ENCODE data around the gene LRP1B. TPM values are rescaled to one million over a fixed set of nuclear protein-coding genes. Genes with fewer than 3 reads are reported as not detected.
"Not testable (repeated sequence)": the region's sequence is repeated elsewhere in the genome, so short reads cannot be mapped to it uniquely, and the experiment has no call there.

LRP1B gene
- total RNA-seq, 3 donors from 2014 or later = not detected

DNA sequence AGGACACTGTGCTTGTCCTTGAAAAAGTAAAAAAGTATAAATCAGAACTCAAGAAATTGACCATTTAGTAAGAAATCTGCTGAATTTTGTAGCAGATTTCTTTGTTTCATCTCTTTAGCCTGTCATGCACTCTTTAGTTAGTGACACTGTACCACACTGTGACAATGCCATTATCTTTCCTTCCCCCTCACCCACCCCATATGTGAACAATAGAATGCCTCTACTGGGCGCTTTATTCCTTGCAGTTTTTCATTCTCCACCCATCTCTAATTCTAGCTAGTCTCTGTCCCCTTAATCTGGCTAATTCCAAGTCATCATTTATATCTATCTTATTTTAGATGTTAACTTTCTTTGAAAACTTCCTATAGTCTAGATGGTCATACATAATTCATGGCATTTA lies 241.0 kb downstream of the LRP1B start:
- Mint-ChIP-seq H3K4me1 (ENCODE audit: low read depth) (no peaks in the 10 kb centered on the region), H3K36me3 (ENCODE audit: insufficient read depth) (no peaks in the 10 kb centered on the region), H3K9me3 (peaks cover 16% of the 10 kb centered on the region), H3K27me3 (ENCODE audit: low read depth) (no peaks in the 10 kb centered on the region), H3K4me3 (no peak overlapping the region)
- ATAC-seq (no peak), DNase-seq (no peak)

DNA sequence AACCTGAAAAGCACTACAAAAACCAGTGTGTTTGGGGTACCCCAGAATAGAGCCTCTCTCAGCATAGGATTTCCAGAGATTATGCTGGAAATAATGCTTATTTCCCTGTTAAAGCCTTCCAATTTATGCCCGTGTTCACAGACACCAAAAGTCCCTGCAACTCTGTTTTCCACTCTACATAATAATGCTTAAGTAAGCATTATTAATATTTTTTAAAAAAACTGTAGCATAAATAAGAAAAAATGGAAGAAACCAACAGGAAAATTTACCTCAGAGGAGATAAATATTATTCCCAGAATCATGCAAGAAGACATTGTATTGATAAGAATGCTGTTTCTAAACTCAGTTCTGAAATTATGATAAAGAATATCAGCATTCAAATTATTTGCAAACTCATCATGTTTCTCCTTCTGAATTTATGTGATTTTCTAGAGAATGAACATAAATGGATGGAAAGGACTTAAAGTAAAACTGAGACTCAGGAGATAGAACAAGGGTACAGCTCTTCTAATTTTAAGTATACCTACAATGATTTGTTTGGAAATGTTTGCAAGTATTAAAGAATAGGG lies 241.7 kb downstream of the LRP1B start:
- no peaks in the 10 kb centered on the region for H3K27me3 Mint-ChIP-seq (ENCODE audit: low read depth)
- no peak overlapping the region for H3K4me3 Mint-ChIP-seq
- DNase-seq = no peak
- peaks cover 16% of the 10 kb centered on the region for H3K9me3 Mint-ChIP-seq
- H3K36me3 Mint-ChIP-seq (ENCODE audit: insufficient read depth) = no peaks in the 10 kb centered on the region
- ATAC-seq = no peak
- no peaks in the 10 kb centered on the region for H3K4me1 Mint-ChIP-seq (ENCODE audit: low read depth)

DNA sequence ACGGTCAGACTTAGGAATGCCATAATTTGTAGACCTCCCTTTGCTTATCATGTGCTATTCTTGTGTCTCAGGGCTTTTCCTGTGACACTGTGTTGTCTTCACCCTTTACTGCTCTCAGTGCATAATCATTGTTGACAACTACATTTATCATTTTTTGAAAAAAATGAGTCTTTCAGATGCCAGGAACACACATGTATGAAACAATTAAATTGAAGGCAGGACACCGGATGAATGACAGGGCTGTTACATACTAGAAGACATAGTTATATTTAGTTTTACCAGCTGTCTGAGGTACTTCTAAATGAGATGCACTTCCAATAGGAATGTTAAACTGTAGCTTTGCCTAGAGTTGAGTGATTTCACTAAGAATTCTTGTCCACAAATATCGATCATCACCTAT lies 243.5 kb downstream of the LRP1B start:
- no peak overlapping the region for H3K4me3 Mint-ChIP-seq
- H3K4me1 Mint-ChIP-seq (ENCODE audit: low read depth) = no peaks in the 10 kb centered on the region
- no peaks in the 10 kb centered on the region for H3K27me3 Mint-ChIP-seq (ENCODE audit: low read depth)
- DNase-seq (no peak), ATAC-seq (no peak)
- peaks cover 13% of the 10 kb centered on the region for H3K9me3 Mint-ChIP-seq
- H3K36me3 Mint-ChIP-seq (ENCODE audit: insufficient read depth) = no peaks in the 10 kb centered on the region

DNA sequence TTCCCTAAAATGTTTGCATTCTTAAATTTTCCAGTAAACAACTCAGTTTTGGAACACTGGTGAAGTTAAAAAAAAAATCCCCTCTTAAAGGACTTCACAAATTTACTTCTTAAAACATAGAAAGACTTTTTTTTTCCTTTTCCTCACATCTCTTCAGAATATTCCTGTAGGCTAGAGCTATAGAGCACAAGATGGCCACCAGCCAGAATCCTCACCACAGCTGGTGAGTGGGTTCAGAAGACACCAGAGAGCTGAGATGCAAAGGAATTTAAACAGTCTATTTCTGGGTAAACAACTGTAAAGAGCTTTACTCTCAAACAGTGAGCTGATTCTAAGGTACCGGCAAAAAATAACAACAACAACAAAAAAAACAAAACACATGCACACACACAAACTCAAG lies 252.8 kb downstream of the LRP1B start:
- Mint-ChIP-seq H3K4me1 (ENCODE audit: low read depth) (no peaks in the 10 kb centered on the region), H3K27me3 (ENCODE audit: low read depth) (no peaks in the 10 kb centered on the region), H3K36me3 (ENCODE audit: insufficient read depth) (no peaks in the 10 kb centered on the region), H3K9me3 (peaks cover 4% of the 10 kb centered on the region), H3K4me3 (no peak overlapping the region)
- DNase-seq (no peak), ATAC-seq (no peak)

DNA sequence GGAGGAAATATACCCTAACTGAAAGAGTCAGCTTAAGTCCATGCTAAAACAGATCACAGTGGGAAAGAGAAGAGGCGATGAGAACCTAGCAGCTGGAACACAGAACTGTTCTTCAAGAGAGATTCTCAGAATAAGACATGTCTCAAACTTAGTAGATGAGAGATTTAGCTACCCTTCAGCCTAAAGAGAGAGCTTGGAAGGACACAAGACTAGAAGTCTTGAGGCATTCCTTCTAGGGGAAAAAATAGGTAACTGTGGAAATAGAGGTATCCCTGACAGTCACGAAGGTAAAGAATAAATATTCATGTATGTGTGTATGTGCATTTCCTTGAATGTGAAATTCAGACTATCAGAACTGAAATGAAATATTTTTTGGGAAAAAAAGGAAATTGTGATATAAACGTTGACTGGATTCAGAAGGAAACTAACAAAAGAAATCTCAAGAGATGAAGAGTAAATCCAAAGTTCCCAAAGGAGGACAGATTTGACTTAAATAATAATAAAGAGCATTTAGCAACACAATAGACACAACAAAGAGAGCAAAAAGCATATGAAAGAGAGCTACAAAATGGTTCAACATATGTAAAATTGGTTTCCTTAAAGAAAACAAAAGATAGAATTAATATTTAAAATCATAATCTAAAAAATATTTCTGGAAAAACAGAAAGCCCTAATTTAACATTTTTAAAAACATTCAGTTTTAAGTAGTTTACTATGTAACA lies 258.7 kb downstream of the LRP1B start:
- H3K9me3 Mint-ChIP-seq = peaks cover 15% of the 10 kb centered on the region
- ATAC-seq = no peak
- peaks cover 2% of the 10 kb centered on the region for H3K36me3 Mint-ChIP-seq (ENCODE audit: insufficient read depth)
- H3K4me3 Mint-ChIP-seq = no peak overlapping the region
- H3K27me3 Mint-ChIP-seq (ENCODE audit: low read depth) = no peaks in the 10 kb centered on the region
- no peaks in the 10 kb centered on the region for H3K4me1 Mint-ChIP-seq (ENCODE audit: low read depth)
- no peak for DNase-seq

DNA sequence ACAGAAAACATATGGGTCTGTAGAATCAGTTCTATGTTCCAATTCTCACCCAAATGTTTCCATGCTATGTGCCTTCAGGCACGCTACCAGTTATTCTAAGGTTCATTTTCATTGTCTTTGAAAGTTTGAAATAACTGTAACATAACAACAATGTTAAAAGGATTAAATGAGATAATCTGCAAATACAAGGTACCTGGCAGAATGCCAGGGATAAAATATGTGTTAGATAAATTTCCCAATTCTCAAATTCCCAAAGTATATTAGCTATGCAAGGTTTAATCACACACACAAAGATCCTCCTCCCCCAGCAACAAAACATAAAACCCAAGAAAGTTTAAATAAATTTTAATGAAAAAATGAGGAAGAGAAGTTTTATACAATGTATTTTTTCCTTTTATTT lies 261.2 kb downstream of the LRP1B start:
- Mint-ChIP-seq H3K36me3 (ENCODE audit: insufficient read depth) (peaks cover 2% of the 10 kb centered on the region), H3K4me3 (no peak overlapping the region), H3K4me1 (ENCODE audit: low read depth) (no peaks in the 10 kb centered on the region), H3K27me3 (ENCODE audit: low read depth) (no peaks in the 10 kb centered on the region), H3K9me3 (peaks cover 19% of the 10 kb centered on the region)
- ATAC-seq (no peak), DNase-seq (no peak)

DNA sequence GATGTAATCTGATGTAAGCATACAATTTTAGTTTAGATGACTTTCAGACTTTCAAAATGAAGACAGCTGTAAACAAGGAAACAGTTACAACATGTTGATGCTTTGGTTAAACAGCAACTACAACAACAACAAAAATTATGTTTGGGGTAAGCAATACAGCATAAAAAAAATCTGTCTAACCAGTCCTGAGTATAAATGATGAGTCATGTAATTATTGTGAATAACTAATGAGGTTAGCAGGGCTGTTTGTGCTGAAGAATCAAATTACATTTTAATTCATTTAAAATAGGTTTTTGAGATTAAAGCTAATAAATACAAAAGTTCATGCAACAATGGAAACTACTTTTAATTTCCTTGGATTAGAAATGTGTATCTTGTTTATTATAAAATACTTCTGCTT lies 266.9 kb downstream of the LRP1B start:
- no peaks in the 10 kb centered on the region for H3K36me3 Mint-ChIP-seq (ENCODE audit: insufficient read depth)
- ATAC-seq (no peak), DNase-seq (no peak)
- no peak overlapping the region for H3K4me3 Mint-ChIP-seq
- H3K4me1 Mint-ChIP-seq (ENCODE audit: low read depth) = no peaks in the 10 kb centered on the region
- no peaks in the 10 kb centered on the region for H3K27me3 Mint-ChIP-seq (ENCODE audit: low read depth)
- H3K9me3 Mint-ChIP-seq = peaks cover 13% of the 10 kb centered on the region

DNA sequence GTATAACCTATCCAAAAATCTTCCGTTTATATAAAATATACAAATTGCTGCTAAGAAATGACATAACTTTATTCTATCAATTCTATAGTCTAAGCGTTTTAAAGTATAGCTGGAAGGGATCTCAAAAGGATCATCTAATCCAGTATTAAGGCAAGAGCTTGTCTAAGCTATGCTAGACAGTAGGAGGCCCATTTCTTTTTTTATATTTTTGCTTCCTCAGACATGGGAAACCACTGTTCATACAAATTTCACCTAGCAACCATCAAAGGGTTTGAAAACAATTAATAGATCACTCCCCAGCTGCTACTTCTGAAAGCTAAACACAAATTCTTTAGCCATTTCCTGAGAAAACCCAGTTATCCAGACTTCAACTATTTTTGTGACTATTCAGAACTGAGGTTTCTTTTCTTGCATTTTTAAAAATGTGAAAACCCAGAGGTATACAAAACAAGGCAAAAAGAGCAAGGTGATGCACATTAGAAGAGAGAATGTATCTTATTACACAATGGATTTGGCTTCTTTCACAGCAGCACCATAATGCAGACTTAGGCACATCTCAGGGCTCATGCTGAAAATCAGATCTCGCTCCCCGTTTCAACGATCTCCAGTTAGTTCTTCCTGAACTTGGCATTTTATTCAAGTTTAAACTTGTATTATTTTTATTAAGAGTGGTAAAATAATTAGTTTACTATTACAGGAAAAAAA lies 274.4 kb downstream of the LRP1B start:
- H3K36me3 Mint-ChIP-seq (ENCODE audit: insufficient read depth) = no peaks in the 10 kb centered on the region
- H3K4me1 Mint-ChIP-seq (ENCODE audit: low read depth) = no peaks in the 10 kb centered on the region
- ATAC-seq = no peak
- peaks cover 4% of the 10 kb centered on the region for H3K9me3 Mint-ChIP-seq
- DNase-seq = no peak
- H3K27me3 Mint-ChIP-seq (ENCODE audit: low read depth) = no peaks in the 10 kb centered on the region
- no peak overlapping the region for H3K4me3 Mint-ChIP-seq

DNA sequence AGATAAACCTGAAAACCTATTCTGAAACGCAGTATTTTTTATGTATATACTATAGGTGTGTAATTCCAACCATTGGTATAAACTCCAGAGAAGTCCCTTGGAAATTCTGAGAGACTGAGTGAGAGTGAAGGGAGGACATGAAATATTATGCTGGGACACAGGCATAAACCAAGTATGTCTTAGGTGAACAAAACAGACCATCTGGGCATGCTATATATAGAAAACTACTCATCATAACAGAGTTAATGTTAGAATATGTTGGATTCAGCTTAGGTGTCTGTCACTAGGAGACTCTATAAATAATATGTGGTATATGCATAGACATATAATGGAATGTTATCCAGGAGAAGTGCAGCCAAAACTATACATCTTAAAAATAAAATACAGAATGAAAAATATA lies 282.6 kb downstream of the LRP1B start:
- no peak overlapping the region for H3K4me3 Mint-ChIP-seq
- ATAC-seq (no peak), DNase-seq (no peak)
- peaks cover 5% of the 10 kb centered on the region for H3K9me3 Mint-ChIP-seq
- H3K27me3 Mint-ChIP-seq (ENCODE audit: low read depth) = no peaks in the 10 kb centered on the region
- H3K4me1 Mint-ChIP-seq (ENCODE audit: low read depth) = no peaks in the 10 kb centered on the region
- H3K36me3 Mint-ChIP-seq (ENCODE audit: insufficient read depth) = no peaks in the 10 kb centered on the region

DNA sequence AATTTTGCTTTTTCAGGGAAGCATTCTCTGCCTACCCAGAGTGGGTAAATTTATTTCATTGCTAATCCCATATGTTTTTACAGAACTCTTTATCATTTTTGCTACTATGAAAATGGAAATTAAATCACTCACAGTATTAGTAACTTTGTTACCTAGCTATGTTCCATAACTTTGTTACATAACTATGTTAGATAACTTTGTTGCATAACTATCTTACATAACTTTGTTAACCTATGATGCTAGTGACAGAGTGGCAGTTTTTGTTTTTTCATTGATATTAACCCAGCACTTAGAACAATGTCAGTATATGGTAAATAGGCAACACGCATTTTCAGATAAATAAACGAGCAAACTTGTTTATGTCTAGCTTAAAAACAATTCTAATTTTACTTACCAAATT lies 286.6 kb downstream of the LRP1B start:
- Mint-ChIP-seq H3K36me3 (ENCODE audit: insufficient read depth) (no peaks in the 10 kb centered on the region), H3K27me3 (ENCODE audit: low read depth) (no peaks in the 10 kb centered on the region), H3K4me3 (no peak overlapping the region), H3K9me3 (peaks cover 8% of the 10 kb centered on the region), H3K4me1 (ENCODE audit: low read depth) (no peaks in the 10 kb centered on the region)
- DNase-seq (no peak), ATAC-seq (no peak)

DNA sequence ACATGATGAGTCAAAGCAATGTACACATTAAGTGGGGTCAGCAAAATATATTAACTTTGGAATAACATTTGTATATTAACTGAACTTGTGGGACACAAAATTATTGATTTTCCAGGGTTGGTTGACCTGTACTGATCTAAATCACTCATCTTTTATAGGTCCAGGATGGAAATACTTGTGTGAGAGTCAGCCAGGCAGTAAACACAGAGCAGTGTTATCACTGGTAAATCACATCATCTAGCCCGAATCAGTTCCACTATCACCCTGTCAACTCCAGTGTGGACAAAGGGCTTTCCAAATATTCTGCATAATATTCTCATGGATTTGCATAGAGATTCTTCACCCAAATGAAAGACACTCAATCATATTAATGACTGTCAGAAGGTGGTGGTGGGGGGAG lies 295.7 kb downstream of the LRP1B start:
- ATAC-seq (no peak), DNase-seq (no peak)
- Mint-ChIP-seq H3K4me1 (ENCODE audit: low read depth) (no peaks in the 10 kb centered on the region), H3K27me3 (ENCODE audit: low read depth) (no peaks in the 10 kb centered on the region), H3K36me3 (ENCODE audit: insufficient read depth) (no peaks in the 10 kb centered on the region), H3K9me3 (peaks cover 9% of the 10 kb centered on the region), H3K4me3 (no peak overlapping the region)

DNA sequence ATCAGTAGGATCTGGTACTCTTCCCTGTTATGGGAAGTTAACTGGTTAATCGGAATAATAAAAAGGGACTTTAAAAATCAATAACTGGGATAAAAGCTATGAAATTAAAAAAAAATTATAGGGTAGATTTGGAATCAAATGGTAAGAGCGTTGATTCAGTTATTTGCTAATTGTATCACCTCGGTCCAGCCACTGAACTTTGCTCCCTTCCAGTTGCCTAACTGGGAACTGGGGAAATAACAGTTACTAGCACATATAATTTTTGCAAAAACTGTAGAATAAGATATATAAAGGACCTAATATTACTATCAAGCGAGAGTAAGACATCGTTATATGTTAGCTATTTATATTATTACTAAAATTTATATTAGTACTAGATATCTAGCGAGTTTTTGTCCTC lies 302.1 kb downstream of the LRP1B start:
- no peak for ATAC-seq
- H3K9me3 Mint-ChIP-seq = peaks cover 3% of the 10 kb centered on the region

DNA sequence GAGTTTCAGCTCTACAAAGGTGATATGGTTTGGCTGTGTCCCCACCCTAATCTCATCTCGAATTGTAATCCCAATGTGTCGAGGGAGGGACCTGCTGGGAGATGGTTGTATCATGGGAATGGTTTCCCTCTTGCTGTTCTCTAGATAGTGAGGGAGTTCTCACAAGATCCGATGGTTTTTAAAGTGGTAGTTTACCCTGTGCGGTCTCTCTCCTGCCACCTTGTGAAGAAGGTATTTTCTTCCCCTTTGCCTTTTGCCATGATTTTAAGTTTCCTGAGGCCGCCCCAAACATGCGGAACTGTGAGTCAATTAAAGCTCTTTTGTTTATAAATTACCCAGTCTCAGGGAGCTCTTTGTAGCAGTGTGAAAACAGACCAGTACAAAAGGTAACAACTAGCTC lies 306.0 kb downstream of the LRP1B start:
- Mint-ChIP-seq H3K4me1 (ENCODE audit: low read depth) (no peaks in the 10 kb centered on the region), H3K9me3 (peaks cover 8% of the 10 kb centered on the region), H3K36me3 (ENCODE audit: insufficient read depth) (no peaks in the 10 kb centered on the region), H3K27me3 (ENCODE audit: low read depth) (no peaks in the 10 kb centered on the region), H3K4me3 (no peak overlapping the region)
- ATAC-seq = no peak
- DNase-seq = no peak

More for the DNA sequence above, 302.1 kb downstream of the LRP1B start:
- no peak for DNase-seq
- Mint-ChIP-seq H3K4me3 (no peak overlapping the region), H3K36me3 (ENCODE audit: insufficient read depth) (no peaks in the 10 kb centered on the region), H3K4me1 (ENCODE audit: low read depth) (no peaks in the 10 kb centered on the region), H3K27me3 (ENCODE audit: low read depth) (no peaks in the 10 kb centered on the region)

DNA sequence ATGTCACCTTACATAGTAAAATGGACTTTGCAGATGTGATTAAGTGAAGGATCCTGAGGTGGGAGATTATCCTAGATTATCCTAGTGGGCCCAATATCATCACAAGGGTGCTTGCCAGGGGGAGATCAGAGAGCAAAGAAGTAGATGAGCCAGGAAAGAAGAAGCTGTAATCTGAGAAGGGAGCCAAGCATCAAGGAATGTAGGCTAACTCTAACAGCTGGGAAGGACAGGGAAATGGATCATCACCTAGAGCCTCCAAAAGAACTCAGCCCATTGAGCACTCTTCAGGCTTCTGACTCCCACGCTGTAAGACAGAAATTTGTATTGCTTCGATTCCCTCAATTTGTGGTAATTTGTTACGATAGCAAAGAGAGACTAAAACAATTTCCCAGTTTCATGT lies 309.9 kb downstream of the LRP1B start:
- no peak overlapping the region for H3K4me3 Mint-ChIP-seq
- H3K4me1 Mint-ChIP-seq (ENCODE audit: low read depth) = no peaks in the 10 kb centered on the region
- H3K36me3 Mint-ChIP-seq (ENCODE audit: insufficient read depth) = no peaks in the 10 kb centered on the region
- ATAC-seq = no peak
- H3K9me3 Mint-ChIP-seq = peaks cover 11% of the 10 kb centered on the region
- H3K27me3 Mint-ChIP-seq (ENCODE audit: low read depth) = no peaks in the 10 kb centered on the region
- DNase-seq = no peak

DNA sequence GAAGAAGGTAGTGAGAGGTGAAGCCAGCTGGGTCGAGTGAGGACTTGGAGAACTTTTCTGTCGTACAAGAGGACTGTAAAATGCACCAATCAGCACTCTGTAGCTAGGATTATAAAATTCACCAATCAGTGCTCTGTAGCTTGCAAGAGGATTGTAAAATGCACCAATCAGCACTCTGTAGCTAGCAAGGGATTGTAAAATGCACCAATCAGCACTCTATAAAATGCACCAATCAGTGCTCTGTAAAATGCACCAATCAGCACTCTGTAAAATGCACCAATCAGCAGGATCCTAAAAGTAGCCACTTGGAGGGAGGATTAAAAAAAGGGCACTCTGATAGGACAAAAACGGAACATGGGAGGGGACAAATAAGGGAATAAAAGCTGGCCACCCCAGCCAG lies 315.5 kb downstream of the LRP1B start:
- peaks cover 32% of the 10 kb centered on the region for H3K9me3 Mint-ChIP-seq
- ATAC-seq; DNase-seq; H3K4me1 Mint-ChIP-seq (ENCODE audit: low read depth); H3K36me3 Mint-ChIP-seq (ENCODE audit: insufficient read depth); H3K27me3 Mint-ChIP-seq (ENCODE audit: low read depth); H3K4me3 Mint-ChIP-seq: not testable (repeated sequence)

All from activated T-cell treated with anti-CD3 and anti-CD28 coated beads, Interleukin-2, amount 50 U/mL, for 4 hours (primary cell).